IPS DF 4.7 (cell line): ENCODE measurements around the gene ATP1B2.
A peak's percentile ranks its signal among the peaks of the same experiment; 100 is the strongest.
"Not testable (repeated sequence)": the region's sequence is repeated elsewhere in the genome, so short reads cannot be mapped to it uniquely, and the experiment has no call there.

Experiments used
- DNase-seq: peaks from one replicate; pipeline ENCODE4 v3.0.0-alpha.2; 2013; ENCODE audit warnings: low spot score; ENCODE audit errors: extremely low read depth

The ATP1B2 gene

DNA sequence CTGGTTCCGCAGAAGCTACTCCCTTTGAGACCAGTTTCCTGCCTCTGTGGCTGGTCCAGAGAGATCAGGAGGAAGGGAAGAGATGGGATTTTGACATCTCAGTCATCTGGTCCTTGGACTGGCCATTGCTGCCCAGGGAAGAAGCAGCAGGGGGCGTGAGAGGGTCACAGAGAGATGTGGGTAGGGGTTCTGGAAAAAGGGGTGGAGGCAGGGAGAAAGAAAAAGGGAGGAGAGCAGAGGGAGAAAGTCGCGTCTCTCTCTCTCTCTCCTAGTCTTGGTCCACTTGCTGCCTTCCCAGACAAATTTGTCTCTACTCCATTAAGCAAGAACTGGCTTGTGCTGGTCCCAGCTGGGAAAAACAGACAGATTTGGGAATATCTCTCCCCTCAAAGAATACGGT, 16.3 kb upstream of the ATP1B2 start:
- DNase-seq: no peak

DNA sequence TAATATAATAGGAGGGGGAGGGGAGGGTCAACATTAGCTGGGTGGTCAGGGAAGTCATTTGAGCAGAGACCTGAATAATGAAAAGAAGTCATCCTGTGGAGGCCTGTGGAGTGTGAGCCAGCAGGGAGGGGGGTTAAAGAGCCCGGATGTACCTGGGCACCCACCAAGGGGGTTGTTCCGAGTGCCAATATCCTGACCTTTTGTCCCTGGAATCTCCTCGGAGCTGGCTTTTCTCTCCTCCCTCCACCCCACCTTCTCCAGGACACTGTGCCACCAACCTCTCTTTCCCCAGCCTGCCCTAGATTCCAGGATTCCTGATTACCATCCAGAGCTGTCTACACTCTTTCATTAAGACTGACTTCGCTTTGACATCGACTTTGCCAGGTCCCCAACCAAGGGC, 14.6 kb upstream of the ATP1B2 start:
- DNase-seq: no peak

DNA sequence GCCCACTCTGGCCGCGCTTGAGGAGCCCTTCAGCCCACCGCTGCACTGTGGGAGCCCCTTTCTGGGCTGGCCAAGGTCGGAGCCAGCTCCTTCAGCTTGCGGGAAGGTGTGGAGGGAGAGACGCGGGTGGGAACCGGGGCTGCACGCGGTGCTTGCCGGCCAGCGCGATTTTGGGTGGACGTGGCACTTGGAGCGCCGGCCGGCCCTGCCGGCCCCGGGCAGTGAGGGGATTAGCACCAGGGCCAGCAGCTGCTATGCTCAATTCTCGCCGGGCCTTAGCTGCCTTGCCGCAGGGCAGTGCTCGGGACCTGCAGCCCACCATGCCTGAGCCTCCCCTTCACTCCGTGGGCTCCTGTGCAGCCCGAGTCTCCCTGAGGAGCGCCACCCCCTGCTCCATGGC, 9.9 kb upstream of the ATP1B2 start:
- DNase-seq: no peak

DNA sequence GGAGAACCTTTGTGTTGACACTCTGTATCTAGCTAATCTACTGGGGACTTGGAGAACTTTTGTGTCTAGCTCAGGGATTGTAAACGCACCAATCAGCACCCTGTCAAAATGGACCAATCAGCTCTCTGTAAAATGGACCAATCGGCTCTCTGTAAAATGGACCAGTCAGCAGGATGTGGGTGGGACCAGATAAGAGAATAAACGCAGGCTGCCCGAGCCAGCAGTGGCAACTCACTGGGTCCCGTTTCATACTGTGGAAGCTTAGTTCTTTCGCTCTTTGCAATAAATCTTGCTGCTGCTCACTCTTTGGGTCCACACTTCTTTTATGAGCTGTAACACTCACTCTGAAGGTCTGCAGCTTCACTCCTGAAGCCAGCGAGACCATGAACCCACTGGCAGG, 9.1 kb upstream of the ATP1B2 start:
- DNase-seq: not testable (repeated sequence)

DNA sequence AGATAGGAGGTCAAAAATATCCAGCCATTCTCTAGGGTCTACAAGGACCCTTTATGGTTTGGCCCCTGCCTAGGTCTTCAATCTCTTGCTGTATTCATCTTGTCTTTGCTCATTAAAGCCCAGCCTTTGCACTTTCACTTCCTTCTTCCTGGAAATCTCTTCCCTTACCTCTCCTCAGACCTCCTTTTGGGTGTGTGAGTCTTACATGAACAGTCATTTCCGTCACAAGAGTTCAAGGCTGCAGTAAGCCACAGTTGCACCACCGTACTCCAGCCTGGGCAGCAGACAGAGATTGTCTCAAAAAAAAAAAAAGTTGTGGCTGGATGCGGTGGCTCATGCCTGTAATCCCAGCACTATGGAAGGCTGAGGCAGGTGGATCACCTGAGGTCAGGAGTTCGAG, 6.0 kb upstream of the ATP1B2 start:
- DNase-seq: no peak

DNA sequence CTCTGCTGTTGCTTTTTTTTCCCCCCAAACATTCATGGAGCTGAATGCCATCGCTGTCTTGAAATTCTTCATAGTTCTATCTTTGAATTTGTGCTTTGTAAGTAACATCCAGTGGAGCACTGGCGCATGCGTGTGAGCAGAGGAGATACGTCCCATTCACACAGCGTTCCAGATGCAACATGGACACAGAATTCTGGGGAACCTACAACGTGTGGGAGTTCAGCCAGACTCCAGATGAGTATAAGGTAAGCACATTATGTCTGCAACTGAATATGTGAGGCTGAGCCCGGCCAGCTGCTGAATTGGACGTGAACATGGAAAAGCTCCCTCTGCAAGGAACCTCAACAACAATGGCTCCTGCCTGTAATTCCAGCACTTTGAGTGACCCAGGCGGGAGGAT, 4.3 kb upstream of the ATP1B2 start:
- no peak for DNase-seq

DNA sequence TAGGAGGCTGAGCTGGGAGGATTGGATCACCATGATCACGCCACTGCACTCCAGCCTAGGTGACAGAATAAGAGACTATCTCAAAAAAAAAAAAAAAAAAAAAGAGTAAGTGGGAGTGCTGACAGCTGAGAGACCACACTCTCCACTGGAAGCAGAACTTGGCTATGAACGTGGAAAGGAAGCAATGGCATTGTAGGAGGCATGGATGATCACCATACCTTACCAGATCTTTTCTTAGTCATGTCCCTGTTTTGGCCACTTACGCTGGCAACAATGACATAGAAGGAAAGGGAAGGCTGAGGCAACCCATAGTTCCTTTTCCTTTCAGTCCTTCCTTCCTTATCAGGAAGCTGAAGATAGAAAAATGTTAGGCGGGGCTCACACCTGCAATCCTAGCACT, 3.7 kb upstream of the ATP1B2 start:
- no peak for DNase-seq

DNA sequence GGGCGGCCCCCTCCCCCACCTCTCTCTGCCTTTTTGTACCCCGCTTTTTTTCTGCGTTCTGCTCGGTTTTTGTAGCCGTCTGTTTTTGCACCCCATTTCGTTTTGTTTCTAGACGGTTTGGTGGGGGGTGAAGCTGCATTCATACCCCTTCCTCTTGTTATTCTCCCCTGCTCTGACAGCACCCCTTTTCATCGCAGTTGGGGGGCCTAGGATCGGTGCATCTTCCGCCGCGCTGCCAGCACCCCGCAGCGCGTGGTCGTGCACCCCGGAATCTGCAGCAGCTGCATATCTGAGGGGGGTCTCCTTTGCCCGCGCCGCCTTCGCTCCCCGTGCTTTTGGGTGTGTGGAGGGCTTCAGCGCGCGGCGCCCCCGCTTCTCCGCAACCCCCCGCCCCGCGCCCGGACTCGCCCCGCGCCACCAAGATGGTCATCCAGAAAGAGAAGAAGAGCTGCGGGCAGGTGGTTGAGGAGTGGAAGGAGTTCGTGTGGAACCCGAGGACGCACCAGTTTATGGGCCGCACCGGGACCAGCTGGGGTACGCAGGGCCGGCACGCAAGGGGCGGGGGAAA, 455 bp downstream of the ATP1B2 start:
- no peak for DNase-seq

DNA sequence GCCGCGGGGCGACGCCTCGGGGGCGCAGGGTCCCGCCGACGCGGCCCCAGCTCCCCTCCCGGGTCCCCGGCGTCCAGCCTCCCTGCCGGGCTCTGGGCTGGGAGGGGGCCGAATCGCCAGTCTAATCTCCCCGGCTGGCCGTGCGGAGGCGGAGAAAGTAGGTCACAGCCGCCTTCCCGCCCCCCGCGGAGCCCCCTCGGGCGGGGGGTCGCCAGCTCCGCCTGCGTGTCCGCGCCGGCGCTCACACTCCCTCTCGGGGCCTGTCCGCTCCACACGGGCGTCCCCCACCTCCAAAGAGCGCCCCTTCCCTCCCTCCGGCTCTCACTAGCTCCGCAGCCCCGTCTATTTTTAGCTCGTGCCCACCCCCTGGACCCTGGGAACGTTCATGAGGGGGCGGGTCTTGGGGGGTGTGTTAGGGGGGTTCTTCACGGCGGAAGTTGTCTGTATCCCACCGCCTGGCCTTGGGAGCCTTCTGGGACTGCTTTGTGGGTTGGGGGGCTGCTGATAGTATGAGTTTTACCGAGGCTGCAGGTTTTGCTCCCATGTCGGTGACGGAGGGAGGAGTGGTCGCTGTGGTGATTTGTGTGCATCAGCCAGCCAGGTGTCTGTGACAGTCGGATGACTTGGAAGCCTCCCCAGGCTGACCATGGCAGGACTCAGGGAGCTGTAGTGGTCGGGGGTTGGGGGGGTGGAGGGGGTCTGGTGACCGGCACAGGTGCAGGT, 1.1 kb downstream of the ATP1B2 start:
- no peak for DNase-seq

DNA sequence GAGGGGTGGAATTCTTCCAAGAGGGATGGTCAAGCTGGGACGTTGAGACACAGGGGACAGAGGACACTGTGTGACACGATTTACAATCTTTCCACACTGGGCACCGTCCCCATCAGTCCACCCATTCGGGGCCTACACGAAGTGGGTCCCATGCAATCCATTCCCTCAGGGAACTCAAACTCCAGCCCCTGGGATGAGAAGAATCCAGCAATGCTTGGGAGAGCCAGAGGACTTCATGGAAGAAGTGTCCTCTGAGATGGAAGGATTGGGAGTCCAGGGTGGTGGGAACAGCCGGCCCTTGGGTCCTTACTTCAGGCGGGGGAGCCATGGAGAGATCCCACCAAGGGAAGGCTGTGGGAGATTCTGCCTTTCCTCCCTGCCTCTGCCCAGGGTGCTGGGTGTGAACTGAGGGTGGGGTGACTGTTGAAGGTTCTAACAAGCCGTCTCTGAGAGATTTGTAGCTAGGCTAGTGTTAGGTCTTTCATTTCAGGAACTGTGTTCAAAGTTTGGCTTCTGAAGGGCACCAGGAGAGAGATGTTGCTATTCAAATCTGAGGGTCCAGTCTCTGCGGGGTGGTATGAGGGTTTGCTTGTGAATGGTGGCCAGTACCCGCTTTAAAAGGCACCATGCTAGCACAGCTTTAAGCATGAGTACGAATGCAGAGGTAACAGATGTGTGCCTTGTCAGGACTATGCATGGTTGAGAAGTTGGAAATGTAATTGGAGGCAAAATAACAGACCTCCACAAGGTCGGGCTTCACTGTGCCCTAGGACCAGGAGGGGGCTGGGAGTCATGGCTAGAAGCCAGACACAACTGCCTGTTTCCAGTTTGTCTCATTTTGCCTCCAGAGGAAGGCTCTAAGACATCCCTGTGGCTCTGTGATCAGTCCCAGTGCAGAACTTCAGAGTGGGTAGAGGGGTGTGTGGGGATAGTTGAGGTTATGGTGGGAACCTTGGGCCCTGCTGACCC, 1.9 kb downstream of the ATP1B2 start:
- no peak for DNase-seq

DNA sequence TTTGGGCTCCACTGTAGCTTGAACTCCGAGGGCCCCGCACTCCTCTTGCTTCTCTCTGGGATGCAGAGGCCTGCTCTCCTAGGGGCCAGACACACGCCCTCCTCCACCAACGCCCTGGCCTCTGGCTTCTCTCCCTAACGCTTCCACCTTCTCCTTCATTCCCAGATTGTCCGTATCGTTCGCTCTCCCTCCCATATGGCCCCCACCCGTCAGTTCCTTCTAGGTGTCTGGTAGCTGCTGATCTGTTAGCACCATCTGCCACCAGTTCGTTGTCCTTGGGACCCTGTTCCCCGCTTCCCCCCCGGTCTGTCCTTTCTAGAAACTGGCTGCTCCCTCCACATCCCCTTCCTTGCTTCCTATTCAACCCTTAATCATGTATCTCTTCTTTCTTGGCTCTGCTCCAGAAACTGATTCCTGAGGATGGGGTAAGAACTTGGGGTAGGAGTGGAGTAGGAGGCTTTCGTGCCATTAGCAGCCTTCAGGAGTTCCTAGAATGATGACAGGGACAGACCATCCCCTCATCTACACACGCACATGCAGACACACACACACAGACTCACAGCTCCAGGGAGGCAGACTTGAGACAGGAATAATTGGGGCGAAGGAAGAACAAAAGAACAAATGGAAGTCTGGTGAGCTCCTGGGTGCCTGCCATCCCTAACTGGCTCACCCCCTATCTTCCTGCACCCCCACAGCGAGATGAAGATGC, 4.3 kb downstream of the ATP1B2 start:
- no peak for DNase-seq

DNA sequence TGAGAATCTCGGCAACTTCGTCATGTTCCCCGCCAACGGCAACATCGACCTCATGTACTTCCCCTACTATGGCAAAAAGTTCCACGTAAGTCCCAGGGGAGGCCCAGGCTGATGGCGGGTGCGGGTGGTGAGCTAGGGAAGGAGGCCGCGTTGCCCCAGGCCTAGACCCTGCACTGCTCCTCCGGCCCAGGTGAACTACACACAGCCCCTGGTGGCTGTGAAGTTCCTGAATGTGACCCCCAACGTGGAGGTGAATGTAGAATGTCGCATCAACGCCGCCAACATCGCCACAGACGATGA, 4.8 kb downstream of the ATP1B2 start:
- no peak for DNase-seq

DNA sequence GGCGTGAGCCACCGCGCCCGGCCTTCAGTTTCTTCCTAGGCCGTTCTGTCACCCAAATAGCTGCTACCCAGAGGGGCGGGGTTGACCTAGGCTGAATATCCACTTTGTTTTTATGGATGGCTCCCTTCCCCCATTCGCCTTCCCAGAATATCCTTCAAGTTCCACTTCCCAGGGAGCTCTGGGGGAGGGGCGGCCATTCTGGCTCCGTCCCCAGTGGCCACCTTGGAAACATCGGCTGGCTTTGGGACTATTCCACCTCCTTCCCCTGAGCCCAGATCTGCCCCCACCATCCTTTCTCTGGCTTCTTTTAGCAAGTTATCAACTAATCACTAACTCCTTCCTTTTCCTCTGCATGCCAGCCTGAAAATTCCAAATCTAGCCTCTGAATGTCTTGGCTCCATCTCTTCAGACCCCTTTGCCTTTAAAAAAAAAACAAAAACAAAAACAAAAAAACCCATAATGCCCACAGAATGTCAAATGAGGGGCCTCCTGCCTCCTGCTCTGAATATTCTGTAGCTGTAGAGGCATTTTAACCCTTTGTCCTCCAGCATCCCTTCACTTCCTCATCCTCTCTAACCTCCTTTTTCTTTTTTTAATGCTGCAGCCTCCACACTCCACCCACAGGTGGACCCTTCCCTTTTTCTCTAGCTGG, 6.4 kb downstream of the ATP1B2 start:
- DNase-seq: peak; percentile 92

DNA sequence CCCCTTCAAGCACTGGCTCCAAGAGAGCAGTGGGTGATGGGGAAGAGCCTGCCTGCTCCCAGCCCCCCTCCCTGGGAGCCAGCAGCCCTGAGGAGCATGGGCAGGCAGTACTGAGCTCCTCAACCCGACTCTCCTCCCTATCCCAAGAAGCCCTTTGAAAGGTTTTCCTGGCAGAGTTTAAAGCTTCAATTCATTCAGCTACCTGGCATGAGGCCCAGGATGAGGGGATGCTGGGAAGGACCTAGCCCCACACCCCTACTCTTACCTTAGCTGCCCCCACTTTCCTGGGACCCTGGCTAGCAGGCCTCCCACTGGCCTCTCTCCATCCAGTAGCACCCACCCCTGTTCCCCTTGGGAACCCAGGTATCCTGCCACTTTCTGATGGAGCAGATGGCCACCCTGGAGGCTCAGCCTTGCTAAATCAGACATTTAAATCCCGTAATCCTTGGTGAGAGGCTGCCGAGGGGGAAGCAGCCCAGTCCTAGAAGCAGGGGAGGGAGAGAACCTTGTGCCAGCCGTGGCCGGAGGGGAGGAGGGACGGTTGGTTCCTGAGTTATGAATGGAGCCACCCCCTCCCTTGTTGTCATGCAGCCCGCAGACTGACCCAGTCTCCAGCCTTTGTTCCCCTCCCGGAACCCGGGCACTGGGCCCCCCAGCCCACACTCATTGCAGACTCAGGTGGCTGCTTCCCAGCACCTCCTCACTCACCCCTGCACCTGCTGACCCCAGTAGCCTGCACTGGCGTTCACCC, 17.1 kb downstream of the ATP1B2 start:
- no peak for DNase-seq

DNA sequence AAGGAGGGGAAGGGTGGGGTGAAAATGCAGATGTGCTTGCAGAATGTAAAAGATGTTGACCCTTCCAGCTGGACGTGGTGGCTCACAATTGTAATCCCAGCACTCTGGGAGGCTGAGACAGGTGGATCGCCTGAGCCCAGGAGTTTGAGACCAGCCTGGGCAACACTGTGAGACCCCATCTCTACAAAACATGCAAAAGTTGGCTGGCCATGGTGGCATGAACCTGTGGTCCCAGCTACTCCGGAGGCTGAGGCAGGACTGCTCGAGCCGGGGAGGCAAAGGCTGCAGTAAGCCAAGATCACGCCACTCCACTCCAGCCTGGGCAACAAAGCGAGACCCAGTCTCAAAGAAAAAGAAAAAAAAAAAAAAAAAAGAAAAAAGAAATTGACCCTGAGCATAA, 17.8 kb downstream of the ATP1B2 start:
- DNase-seq: no peak

DNA sequence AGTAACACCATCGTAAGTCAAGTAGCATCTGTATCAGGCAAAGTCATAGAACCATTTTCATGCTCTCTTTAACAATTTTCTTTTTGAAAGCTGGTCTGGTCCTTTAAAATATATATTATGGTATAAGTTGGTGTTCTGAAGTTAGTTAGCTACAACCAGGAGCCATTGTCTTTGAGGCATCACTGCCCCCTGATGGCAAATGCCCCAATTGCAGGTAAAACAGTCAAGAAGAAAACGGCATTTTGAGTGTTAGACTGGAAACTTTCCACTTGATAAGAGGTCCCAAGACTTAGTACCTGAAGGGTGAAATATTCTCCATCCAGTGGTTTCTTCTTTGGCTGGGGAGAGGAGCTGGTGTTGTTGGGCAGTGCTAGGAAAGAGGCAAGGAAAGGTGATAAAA, 22.5 kb downstream of the ATP1B2 start:
- DNase-seq: peak; percentile 53

DNA sequence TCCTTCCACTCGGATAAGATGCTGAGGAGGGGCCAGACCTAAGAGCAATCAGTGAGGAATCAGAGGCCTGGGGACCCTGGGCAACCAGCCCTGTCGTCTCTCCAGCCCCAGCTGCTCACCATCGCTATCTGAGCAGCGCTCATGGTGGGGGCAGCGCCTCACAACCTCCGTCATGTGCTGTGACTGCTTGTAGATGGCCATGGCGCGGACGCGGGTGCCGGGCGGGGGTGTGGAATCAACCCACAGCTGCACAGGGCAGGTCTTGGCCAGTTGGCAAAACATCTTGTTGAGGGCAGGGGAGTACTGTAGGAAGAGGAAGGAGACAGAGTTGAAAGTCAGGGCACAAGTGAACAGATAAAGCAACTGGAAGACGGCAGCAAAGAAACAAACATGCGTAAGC, 24.2 kb downstream of the ATP1B2 start:
- DNase-seq: no peak

DNA sequence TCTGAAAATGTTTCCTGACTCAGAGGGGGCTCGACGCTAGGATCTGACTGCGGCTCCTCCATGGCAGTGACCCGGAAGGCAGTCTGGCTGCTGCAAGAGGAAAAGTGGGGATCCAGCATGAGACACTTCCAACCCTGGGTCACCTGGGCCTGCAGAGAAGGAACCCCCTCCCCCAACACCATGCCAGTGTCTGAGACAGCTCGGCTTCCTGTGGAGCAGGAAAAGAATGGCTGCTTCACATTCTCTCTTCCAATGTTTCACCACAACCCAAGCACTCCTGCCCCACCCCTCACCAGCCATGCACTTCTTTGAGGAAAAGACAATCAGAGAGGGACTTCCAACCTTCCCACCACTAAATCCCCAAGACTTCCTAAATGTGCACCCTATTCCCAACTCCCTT, 25.8 kb downstream of the ATP1B2 start:
- peak; percentile 41 for DNase-seq

DNA sequence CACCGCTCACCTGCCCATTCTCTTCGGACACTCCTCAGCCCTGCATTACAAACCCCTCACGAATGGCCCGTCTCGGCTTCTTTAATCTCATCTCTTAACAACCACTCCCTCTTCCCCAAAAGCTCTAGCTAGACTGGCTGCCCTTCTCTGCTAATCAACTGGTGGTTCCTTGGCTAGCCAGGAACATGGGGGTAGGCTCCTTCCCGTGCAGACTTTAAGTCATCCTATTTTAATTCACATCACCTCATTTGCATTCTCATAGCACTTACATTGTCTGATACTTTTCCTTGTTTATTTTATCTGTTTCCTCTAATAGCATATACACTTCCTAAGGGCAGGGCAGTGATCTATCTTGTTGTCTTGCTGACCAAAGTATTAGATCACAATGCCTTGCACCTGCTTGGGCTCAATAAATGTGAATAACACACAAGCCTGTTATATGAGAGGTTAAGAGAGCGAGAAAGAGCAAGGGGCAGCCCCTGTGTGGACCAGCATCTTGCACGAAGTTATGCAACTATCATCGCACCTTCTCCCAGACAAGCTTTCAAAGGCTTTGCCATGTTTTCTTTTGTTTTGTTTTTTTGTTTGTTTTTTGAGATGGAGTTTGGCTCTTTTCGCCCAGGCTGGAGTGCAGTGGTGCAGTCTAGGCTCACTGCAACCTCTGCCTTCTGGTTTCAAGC, 26.8 kb downstream of the ATP1B2 start:
- DNase-seq: peak; percentile 28

DNA sequence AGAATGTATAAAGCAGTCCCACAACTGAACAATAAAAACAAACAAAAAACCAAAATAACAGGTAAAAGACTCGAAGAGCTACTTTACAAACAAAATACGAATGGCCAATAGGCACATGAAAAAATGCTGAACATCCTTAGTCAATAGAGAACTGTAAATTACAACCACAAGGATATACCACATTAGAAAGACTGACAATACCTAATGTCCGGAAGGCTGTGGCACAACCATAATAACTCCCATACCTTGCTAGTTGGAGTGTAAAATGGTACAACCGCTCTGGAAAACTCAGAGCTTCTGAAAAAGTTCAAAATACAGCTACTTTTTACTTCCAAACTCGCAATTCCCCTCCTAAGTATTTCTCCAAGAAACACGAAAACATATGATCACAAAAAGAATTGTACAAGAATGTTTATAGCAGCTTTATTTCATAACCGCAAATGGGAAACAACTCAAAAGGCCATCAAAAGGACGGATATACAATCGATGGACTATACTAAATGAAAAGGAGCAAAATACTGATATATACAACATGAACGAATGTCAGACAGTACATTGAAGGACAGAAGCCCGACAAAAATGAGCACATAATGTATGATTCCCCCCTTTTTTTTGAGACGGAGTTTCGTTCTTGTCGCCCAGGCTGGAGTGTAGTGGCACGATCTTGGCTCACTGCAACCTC, 34.3 kb downstream of the ATP1B2 start:
- no peak for DNase-seq
